ENCODE results near the gene ALOX5AP. TPM values are rescaled to one million over a fixed set of nuclear protein-coding genes. Genes with fewer than 3 reads are reported as not detected.

ALOX5AP gene
- total and polyA plus RNA-seq, 10 of the 15 experiments (the other 5 are each of a cell fraction or from before 2014, with no cell fraction given): 45.9 to 426 (median 109) TPM

GRCh38 chr13:30750036-30750435, 14.7 kb downstream of the ALOX5AP start:
- Histone ChIP-seq H3K9ac (ENCODE audit: control insufficient read depth, insufficient read depth, low read length) (no peak overlapping the region), H3K79me2 (ENCODE audit: control insufficient read depth, insufficient read depth, low read length) (no peaks in the 10 kb centered on the region), H4K20me1 (ENCODE audit: control insufficient read depth, insufficient read depth) (no peaks in the 10 kb centered on the region; the same call in 1 of the 2 replicates), H3K9me3 (replicated peaks; ENCODE audit: control insufficient read depth, insufficient read depth, low read length) (no peaks in the 10 kb centered on the region; the same call in 2 of the 3 replicates), H3K36me3 (ENCODE audit: control insufficient read depth in 2 of 2, insufficient read depth in 2 of 2, low read length in 1 of 2) (peaks cover 0 to under 1% of the 10 kb centered on the region in 2 experiments; a peak in 2 of 4 replicates), H3K27me3 (replicated peaks in 1 of 2; ENCODE audit: control insufficient read depth in 2 of 2, insufficient read depth in 2 of 2, low read length in 1 of 2) (no peaks in the 10 kb centered on the region), H3K4me2 (ENCODE audit: control insufficient read depth, insufficient read depth) (no peak overlapping the region), H3K27ac (ENCODE audit: control insufficient read depth, insufficient read depth) (no peak overlapping the region), H2AFZ (ENCODE audit: control insufficient read depth, low read depth, low read length) (no peak overlapping the region), H3K4me3 (no peak overlapping the region), H3K4me1 (ENCODE audit: control insufficient read depth, insufficient read depth, low read length) (peaks cover 1% of the 10 kb centered on the region; the same call in 1 of the 2 replicates)
- no peak for ATAC-seq
- POLR2A ChIA-PET: no interaction called here
- no peak for DNase-seq (ENCODE audit: low read depth, low spot score)
- intact Hi-C loops (cut with micrococcal nuclease; ENCODE audit: unreplicated experiment): no loop called here
- WGBS (ENCODE audit: insufficient coverage, insufficient replicate concordance, low lambda C conversion rate, missing lambda C conversion rate): 53% methylated on average over 4 of the region's 4 CpGs
- no peak for FAIRE-seq
- SMC1A ChIA-PET (ENCODE audit: uncharacterized antibody, unreplicated experiment): no interaction called here
- in situ Hi-C loops (cut with MboI): no loop called here
- TF ChIP-seq PML (IDR thresholded peaks at IDR 0.05; ENCODE audit: low read length): no peak
- no peak for TF ChIP-seq IKZF2 (IDR thresholded peaks at IDR 0.05)
- TF ChIP-seq SIN3A (IDR thresholded peaks at IDR 0.05; ENCODE audit: low read depth, low read length): no peak
- TF ChIP-seq, protein P1, sequence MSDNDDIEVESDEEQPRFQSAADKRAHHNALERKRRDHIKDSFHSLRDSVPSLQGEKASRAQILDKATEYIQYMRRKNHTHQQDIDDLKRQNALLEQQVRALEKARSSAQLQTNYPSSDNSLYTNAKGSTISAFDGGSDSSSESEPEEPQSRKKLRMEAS (IDR thresholded peaks at IDR 0.05; ENCODE audit: low read depth, low read length): no peak
- TF ChIP-seq CREB1 (IDR thresholded peaks at IDR 0.05; ENCODE audit: low read depth): no peak
- TF ChIP-seq CUX1 (IDR thresholded peaks at IDR 0.05; ENCODE audit: insufficient replicate concordance, low read depth, low read length): no peak
- TF ChIP-seq MYC (IDR thresholded peaks at IDR 0.05; ENCODE audit: insufficient read depth, insufficient read length, insufficient replicate concordance, low read length, severe bottlenecking): no peak
- CTCF ChIA-PET: no interaction called here
- RAD21 ChIA-PET (ENCODE audit: unreplicated experiment): interaction anchor here (1.0 kb wide), 1 partner anchor 68 kb away, joined by 3 read pairs; no protein-coding TSS in a partner anchor
- BruUV-seq (replicated peaks): no TSS peak

Data from GM12878 (cell line).